Thyroid gland (tissue), 4 donors: ENCODE results near the gene SLC2A9.

Experiments
- POLR2A ChIP-seq, 2 donors: fragments of 450-650 bp; IDR thresholded peaks; one replicate each; pipeline ENCODE4 v1.6.1; 2017; ENCODE audit warnings: antibody characterized with exemption in 2 of 2, mild to moderate bottlenecking in 2 of 2, moderate library complexity in 1 of 2
- TF ChIP-seq, protein P1 (sequence below), 6 experiments: fragments of 200-600 bp in 3 of 6; fragments of 450-650 bp in 3 of 6; sonication (generic) in 3 of 6; IDR thresholded peaks; one replicate each; pipeline ENCODE4 v1.5.1; 2016 to 2019; ENCODE audit warnings: antibody characterized with exemption in 6 of 6, mild to moderate bottlenecking in 2 of 6, inconsistent platforms in 1 of 6, moderate library complexity in 1 of 6

DNA sequence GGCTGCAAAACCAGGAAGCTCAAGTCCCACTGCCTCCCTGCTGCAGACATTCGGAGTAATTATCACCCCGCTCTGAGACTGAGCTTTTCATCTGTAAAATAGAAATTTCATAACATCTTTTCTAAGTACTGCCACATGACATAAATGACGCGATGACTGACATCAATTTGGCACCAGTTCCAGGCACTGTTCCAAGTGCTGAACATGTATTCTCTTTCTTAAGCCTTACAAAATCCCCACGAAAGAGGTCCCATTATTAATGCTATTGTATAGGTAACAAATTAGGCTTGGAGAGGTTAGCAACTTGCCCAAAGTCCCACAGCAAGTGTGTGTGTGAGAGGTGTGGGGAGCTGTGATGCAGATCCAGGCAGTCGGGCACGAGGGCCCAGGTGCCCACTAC, 56.4 kb downstream of the SLC2A9 start:
- TF ChIP-seq, protein P1, sequence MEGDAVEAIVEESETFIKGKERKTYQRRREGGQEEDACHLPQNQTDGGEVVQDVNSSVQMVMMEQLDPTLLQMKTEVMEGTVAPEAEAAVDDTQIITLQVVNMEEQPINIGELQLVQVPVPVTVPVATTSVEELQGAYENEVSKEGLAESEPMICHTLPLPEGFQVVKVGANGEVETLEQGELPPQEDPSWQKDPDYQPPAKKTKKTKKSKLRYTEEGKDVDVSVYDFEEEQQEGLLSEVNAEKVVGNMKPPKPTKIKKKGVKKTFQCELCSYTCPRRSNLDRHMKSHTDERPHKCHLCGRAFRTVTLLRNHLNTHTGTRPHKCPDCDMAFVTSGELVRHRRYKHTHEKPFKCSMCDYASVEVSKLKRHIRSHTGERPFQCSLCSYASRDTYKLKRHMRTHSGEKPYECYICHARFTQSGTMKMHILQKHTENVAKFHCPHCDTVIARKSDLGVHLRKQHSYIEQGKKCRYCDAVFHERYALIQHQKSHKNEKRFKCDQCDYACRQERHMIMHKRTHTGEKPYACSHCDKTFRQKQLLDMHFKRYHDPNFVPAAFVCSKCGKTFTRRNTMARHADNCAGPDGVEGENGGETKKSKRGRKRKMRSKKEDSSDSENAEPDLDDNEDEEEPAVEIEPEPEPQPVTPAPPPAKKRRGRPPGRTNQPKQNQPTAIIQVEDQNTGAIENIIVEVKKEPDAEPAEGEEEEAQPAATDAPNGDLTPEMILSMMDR (IDR thresholded peaks at IDR 0.05): no peak
- TF ChIP-seq POLR2A (IDR thresholded peaks at IDR 0.05): no peak
